ENCODE data around the gene KRT5. TPM values are rescaled to one million over a fixed set of nuclear protein-coding genes. Genes with fewer than 3 reads are reported as not detected.

Gene KRT5
- total RNA-seq = 10 to 100 TPM in 2 of 7 donors, 1 to 10 TPM in 3, under 1 TPM in 1, not detected in 1; 1.00 to 16.1 (median 2.0) TPM
- polyA plus RNA-seq = under 1 TPM; 0.25 to 0.55 TPM
- long read RNA-seq, donor 1, partial matches to known transcripts = 0 of 1 reads
- long read RNA-seq, donor 1, other reads (novel, unspliced or antisense) = 0 of 1 reads
- long read RNA-seq, donor 2 = 0 reads
- long read RNA-seq, donor 3, transcript KRT5-201 (9 exons, 2,531 nt) = major isoform, 6 of 7 reads
- long read RNA-seq, donor 3, partial matches to known transcripts = 0 of 7 reads
- long read RNA-seq, donor 3, other reads (novel, unspliced or antisense) = 1 of 7 reads

DNA sequence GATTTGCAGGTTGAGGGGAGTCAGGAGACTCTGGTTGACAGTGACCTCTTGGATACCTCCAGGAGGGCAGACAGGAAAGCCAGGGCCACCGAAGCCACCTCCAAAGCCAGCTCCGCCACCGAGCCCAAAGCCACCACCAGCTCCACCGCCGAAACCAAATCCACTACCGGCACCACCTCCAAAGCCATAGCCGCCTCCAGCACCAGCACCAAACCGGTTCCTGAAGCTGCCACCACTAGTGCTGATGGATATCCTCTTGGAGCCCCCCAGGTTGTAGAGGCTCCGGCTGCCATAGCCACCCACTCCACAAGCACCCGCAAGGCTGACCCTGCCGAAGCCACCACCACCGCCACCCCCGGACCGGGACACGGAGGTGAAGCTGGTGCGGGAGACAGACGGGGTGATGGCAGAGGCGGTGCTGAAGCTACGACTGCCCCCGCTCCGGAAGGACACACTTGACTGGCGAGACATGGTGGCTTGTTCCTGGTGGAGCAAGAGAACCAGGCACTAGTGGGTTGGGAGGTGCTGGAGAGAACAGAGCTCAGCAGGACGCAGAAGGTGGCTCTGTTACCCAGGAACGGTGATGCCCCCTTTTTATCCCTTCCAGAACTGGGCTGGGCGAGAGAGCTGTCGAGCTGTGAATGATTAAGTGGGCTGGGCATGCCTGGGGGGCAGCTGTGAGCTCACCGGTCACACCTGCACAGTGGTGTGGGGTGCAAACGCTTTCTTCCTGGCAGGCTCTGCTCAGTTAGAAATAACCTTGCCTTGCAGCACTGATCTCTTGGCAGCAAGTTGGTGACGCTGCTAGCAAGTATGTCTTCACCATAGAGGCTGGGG lies at the start of gene KRT5:
Gene KRT5, minus strand, starts transcription at position 569 of the 837 bp plus-strand sequence. Its CDS starts 98 bp downstream, at position 471.
- H3K4me3 ChIP-seq = no peak within 1 kb of the TSS
- TF ChIP-seq POLR2A (IDR thresholded peaks at IDR 0.05) (no peak), EP300 (IDR thresholded peaks at IDR 0.05) (no peak)
- TF ChIP-seq, protein P1, sequence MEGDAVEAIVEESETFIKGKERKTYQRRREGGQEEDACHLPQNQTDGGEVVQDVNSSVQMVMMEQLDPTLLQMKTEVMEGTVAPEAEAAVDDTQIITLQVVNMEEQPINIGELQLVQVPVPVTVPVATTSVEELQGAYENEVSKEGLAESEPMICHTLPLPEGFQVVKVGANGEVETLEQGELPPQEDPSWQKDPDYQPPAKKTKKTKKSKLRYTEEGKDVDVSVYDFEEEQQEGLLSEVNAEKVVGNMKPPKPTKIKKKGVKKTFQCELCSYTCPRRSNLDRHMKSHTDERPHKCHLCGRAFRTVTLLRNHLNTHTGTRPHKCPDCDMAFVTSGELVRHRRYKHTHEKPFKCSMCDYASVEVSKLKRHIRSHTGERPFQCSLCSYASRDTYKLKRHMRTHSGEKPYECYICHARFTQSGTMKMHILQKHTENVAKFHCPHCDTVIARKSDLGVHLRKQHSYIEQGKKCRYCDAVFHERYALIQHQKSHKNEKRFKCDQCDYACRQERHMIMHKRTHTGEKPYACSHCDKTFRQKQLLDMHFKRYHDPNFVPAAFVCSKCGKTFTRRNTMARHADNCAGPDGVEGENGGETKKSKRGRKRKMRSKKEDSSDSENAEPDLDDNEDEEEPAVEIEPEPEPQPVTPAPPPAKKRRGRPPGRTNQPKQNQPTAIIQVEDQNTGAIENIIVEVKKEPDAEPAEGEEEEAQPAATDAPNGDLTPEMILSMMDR (IDR thresholded peaks at IDR 0.05) = no peak
- no peaks in the 10 kb centered on the region for H3K4me1 ChIP-seq (ENCODE audit: insufficient read depth)
- H3K27me3 ChIP-seq = no peaks in the 10 kb centered on the region
- no peaks in the 10 kb centered on the region for H3K9me3 ChIP-seq
- H3K36me3 ChIP-seq = no peaks in the 10 kb centered on the region
- WGBS, 3 donors = 81 to 88% (median 82%) methylated on average over 29 of the region's 29 CpGs
- DNase-seq = no peak
- no peak within 1 kb of the TSS for H3K27ac ChIP-seq
- intact Hi-C loops (cut with DNase I) = no loop called here

DNA sequence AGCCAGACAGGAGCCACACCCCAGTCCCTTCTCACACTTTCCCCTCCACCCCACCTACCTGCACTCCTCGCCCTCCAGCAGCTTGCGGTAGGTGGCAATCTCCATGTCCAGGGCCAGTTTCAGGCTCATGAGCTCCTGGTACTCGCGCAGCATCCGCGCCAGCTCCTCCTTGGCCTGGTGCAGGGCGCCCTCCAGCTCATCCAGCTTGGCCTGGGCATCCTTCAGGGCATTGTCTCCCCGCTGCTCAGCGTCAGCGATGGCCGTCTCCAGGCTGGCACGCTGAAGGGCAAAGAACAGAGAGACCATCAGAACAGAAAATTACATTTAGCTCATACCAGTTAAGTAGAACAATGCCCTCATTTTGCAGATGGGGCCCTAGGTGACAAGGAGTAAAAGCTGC lies 47.9 kb upstream of the KRT5 start:
- no peaks in the 10 kb centered on the region for H3K4me1 ChIP-seq (ENCODE audit: insufficient read depth)
- no peak for TF ChIP-seq POLR2A (IDR thresholded peaks at IDR 0.05)
- TF ChIP-seq, protein P1 (IDR thresholded peaks at IDR 0.05) = no peak
- TF ChIP-seq EP300 (IDR thresholded peaks at IDR 0.05) = no peak
- no peak overlapping the region for H3K27ac ChIP-seq
- 90 to 95% (median 93%) methylated on average over 12 of the region's 12 CpGs for WGBS, 3 donors
- DNase-seq = no peak
- H3K36me3 ChIP-seq = no peaks in the 10 kb centered on the region
- H3K27me3 ChIP-seq = no peaks in the 10 kb centered on the region
- intact Hi-C loops (cut with DNase I) = no loop called here
- no peaks in the 10 kb centered on the region for H3K9me3 ChIP-seq
- no peak overlapping the region for H3K4me3 ChIP-seq

DNA sequence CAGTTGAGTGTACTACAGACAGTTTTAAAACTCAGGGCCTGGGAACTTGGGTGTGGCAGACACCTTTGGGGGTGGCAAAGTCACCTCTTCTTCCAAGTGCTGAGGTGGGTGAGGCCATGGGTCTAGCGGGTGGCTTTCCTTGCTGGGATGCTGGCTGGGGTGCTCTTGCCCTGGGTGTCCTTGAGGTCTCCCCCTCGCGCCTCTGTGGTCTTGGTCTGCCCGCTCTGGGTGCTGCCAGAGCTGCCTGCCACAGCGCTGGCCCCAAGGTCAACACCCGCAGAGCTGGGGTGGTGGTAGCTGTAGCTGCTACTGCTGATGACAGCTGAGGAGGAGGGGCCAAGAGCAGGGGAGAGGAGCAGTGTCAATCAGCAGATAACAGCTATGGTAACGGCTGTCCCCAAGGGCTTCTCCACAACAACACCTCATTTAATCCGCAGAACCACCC lies 46.7 kb upstream of the KRT5 start:
- intact Hi-C loops (cut with DNase I) = no loop called here
- DNase-seq = no peak
- no peaks in the 10 kb centered on the region for H3K9me3 ChIP-seq
- WGBS, 3 donors = 41 to 62% (median 57%) methylated on average over 8 of the region's 8 CpGs
- no peak overlapping the region for H3K4me3 ChIP-seq
- TF ChIP-seq, protein P1 (IDR thresholded peaks at IDR 0.05) = no peak
- TF ChIP-seq POLR2A (IDR thresholded peaks at IDR 0.05) (no peak), EP300 (IDR thresholded peaks at IDR 0.05) (no peak)
- no peaks in the 10 kb centered on the region for H3K36me3 ChIP-seq
- no peak overlapping the region for H3K27ac ChIP-seq
- no peaks in the 10 kb centered on the region for H3K4me1 ChIP-seq (ENCODE audit: insufficient read depth)
- H3K27me3 ChIP-seq = no peaks in the 10 kb centered on the region

DNA sequence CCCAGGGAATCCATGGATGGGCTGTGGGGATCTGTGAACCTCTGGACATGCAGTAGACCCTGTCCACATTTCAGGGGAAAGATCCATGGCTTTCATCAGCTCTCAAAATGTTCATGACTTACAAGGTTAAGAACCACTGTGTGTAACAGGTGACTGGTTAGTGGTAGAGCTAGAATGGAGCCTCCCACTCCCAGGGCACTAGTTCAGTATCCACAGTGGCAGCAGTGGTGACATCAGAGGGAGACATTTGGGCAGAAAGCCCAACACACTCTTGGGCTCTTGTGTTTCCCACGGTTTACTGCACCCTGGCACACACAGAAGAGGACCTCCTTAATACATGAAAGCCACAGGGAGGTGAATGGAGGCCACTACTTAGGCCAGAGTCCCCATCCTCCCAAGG lies 44.4 kb upstream of the KRT5 start:
- TF ChIP-seq EP300 (IDR thresholded peaks at IDR 0.05) (no peak), POLR2A (IDR thresholded peaks at IDR 0.05) (no peak)
- TF ChIP-seq, protein P1 (IDR thresholded peaks at IDR 0.05) = no peak
- no peak overlapping the region for H3K4me3 ChIP-seq
- no peaks in the 10 kb centered on the region for H3K9me3 ChIP-seq
- WGBS, 3 donors = 67 to 69% (median 69%) methylated on average over 1 of the region's 1 CpG
- no peaks in the 10 kb centered on the region for H3K4me1 ChIP-seq (ENCODE audit: insufficient read depth)
- DNase-seq = no peak
- intact Hi-C loops (cut with DNase I) = no loop called here
- no peaks in the 10 kb centered on the region for H3K27me3 ChIP-seq
- no peak overlapping the region for H3K27ac ChIP-seq
- no peaks in the 10 kb centered on the region for H3K36me3 ChIP-seq

Measured in ovary (tissue), 10 donors.